NK-92 (cell line): ENCODE data around the gene ANGEL2.
"Not testable (repeated sequence)": the region's sequence is repeated elsewhere in the genome, so short reads cannot be mapped to it uniquely, and the experiment has no call there.

ENCODE experiments used
- DNase-seq: peaks from one replicate; lab custom pipeline; 2025; ENCODE audit not compliant: unreplicated experiment; lab: John Stamatoyannopoulos, UW

ANGEL2 gene

GRCh38 chr1:213015099-213016050 is at the start of gene ANGEL2:
ANGEL2 (minus strand) TSS chr1:213015867; CDS start chr1:213015671, 196 bp downstream.
- DNase-seq, result peak; percentile 77

GRCh38 chr1:213061263-213061662 is 45.6 kb upstream of the ANGEL2 start:
- DNase-seq, result no peak

- no peak for DNase-seq
Measured at GRCh38 chr1:213060836-213061235, 45.2 kb upstream of the ANGEL2 start.

GRCh38 chr1:213057264-213058059 is 41.8 kb upstream of the ANGEL2 start:
- no peak for DNase-seq

- DNase-seq, result no peak
Measured at GRCh38 chr1:213055767-213056166, 40.1 kb upstream of the ANGEL2 start.

GRCh38 chr1:213054733-213055591 is 39.3 kb upstream of the ANGEL2 start:
- DNase-seq, result no peak

- no peak for DNase-seq
Measured at GRCh38 chr1:213054142-213054541, 38.5 kb upstream of the ANGEL2 start.

GRCh38 chr1:213053455-213053854 is 37.8 kb upstream of the ANGEL2 start:
- DNase-seq, result no peak

- DNase-seq, result no peak
Measured at GRCh38 chr1:213051881-213052202, 36.2 kb upstream of the ANGEL2 start.

GRCh38 chr1:213051127-213051880 is 35.6 kb upstream of the ANGEL2 start, which contains the start of gene RPS6KC1:
RPS6KC1 (plus strand) TSS chr1:213051241; CDS start chr1:213051405, 164 bp downstream.
- DNase-seq, result no peak

- DNase-seq, result no peak
Measured at GRCh38 chr1:213050745-213051126, 35.1 kb upstream of the ANGEL2 start.

GRCh38 chr1:213049232-213049631 is 33.6 kb upstream of the ANGEL2 start:
- no peak for DNase-seq

- DNase-seq, result not testable (repeated sequence)
Measured at GRCh38 chr1:213045321-213046226, 29.9 kb upstream of the ANGEL2 start.

- no peak for DNase-seq
Measured at GRCh38 chr1:213041443-213041842, 25.8 kb upstream of the ANGEL2 start.

GRCh38 chr1:213035573-213035972 is 19.9 kb upstream of the ANGEL2 start:
- DNase-seq, result no peak

GRCh38 chr1:213034713-213035112 is 19.0 kb upstream of the ANGEL2 start:
- no peak for DNase-seq

- no peak for DNase-seq
Measured at GRCh38 chr1:213032651-213033050, 17.0 kb upstream of the ANGEL2 start.

GRCh38 chr1:213027024-213027423 is 11.4 kb upstream of the ANGEL2 start:
- not testable (repeated sequence) for DNase-seq

GRCh38 chr1:213020016-213020415 is 4.3 kb upstream of the ANGEL2 start:
- DNase-seq, result no peak
